Esophagus squamous epithelium (tissue), 5 donors: ENCODE results near the gene MOB2. TPM values are rescaled to one million over a fixed set of nuclear protein-coding genes. Genes with fewer than 3 reads are reported as not detected.
"Not testable (repeated sequence)": the region's sequence is repeated elsewhere in the genome, so short reads cannot be mapped to it uniquely, and the experiment has no call there.

Experiments used
- DNase-seq: peaks from one replicate; lab custom pipeline; 2025; lab: John Stamatoyannopoulos, UW
- H3K27ac ChIP-seq, 4 donors: fragments of 200-600 bp; sonication (generic); one replicate each; pipeline ENCODE4 v1.5.1; 2016 to 2019; ENCODE audit warnings: mild to moderate bottlenecking in 1 of 4
- H3K27me3 ChIP-seq, 4 donors: fragments of 200-600 bp; sonication (generic); 1 replicate in 3 of 4; 2 replicates in 1 of 4; pipeline versions ENCODE4 v1.5.1 to v1.6.0; 2017 to 2021; ENCODE audit warnings: antibody characterized with exemption in 1 of 4
- H3K36me3 ChIP-seq, 3 donors: fragments of 200-600 bp; sonication (generic); one replicate each; pipeline ENCODE4 v1.5.1; 2016 to 2019
- H3K4me1 ChIP-seq, 3 donors: fragments of 200-600 bp; sonication (generic); one replicate each; pipeline ENCODE4 v1.5.1; 2017 to 2019
- H3K4me3 ChIP-seq, 4 donors: fragments of 200-600 bp; sonication (generic); 1 replicate in 3 of 4; 2 replicates in 1 of 4; pipeline ENCODE4 v1.5.1; 2016 to 2019; ENCODE audit warnings: mild to moderate bottlenecking in 2 of 4, moderate library complexity in 1 of 4
- H3K9me3 ChIP-seq, 3 donors: fragments of 200-600 bp; sonication (generic); one replicate each; pipeline ENCODE4 v1.5.1; 2016 to 2019
- POLR2A ChIP-seq, 4 donors: fragments of 450-650 bp; IDR thresholded peaks; one replicate each; pipeline ENCODE4 v1.6.1; 2017; ENCODE audit warnings: antibody characterized with exemption in 4 of 4, mild to moderate bottlenecking in 4 of 4, moderate library complexity in 3 of 4
- WGBS, 2 donors: methylation state at CpG; one replicate each; pipeline ENCODE4 v1.1.5; 2018; 5-methylcytosine and 5-hydroxymethylcytosine counted together
- intact Hi-C: fragments of 100-400 bp; cut with DNase I; formaldehyde crosslinking; loops from one replicate; pipeline ENCODE4 v1.15.0; 2022
- total RNA-seq, 4 donors: library from RNA; depleted of rRNA; stranded (reverse); fragments of >200 nt; gene quantifications; one replicate each; pipeline ENCODE4 v1.1.0, GENCODE V29; 2016
- TF ChIP-seq, protein P1 (sequence below), 6 experiments: fragments of 450-650 bp in 4 of 6; fragments of 200-600 bp in 2 of 6; sonication (generic) in 2 of 6; IDR thresholded peaks; one replicate each; pipeline ENCODE4 v1.5.1; 2016 to 2019; ENCODE audit warnings: antibody characterized with exemption in 6 of 6, mild to moderate bottlenecking in 4 of 6, moderate library complexity in 4 of 6
- donor health status: DM: yes; HTN: yes; CAD: no.

Gene MOB2
- total RNA-seq, 4 donors from 2014 or later = 21.5 to 45.0 (median 30.1) TPM

DNA sequence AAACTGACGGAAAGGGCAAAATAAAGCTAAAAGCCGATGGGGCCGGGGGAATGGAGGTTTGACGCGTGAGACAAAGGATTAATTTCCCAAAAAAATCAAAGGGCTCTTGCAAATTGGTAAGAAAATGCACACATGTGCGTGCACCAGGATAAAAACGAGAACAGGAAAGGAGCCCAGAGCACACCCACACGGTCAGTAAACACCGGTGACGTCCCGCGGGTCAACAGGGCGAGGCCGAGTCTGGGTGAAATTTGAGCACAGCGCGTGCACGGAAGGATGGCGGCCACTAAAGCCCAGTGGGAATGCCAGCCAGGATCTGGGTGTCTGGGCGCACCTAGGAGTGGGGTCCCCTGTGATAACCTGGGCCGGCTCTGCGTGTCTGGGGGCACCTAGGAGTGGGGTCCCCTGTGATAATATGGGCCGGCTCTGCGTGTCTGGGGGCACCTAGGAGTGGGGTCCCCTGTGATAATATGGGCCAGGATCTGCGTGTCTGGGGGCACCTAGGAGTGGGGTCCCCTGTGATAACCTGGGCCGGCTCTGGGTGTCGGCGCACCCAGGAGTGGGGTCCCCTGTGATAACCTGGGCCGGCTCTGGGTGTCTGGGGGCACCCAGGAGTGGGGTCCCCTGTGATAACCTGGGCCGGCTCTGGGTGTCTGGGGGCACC, 52.5 kb downstream of the MOB2 start:
- no peak for DNase-seq
- H3K36me3 ChIP-seq = no peaks in the 10 kb centered on the region
- H3K4me1 ChIP-seq = peaks cover 0 to 13% (median 0%) of the 10 kb centered on the region in 3 donors
- H3K27ac ChIP-seq = no peak overlapping the region
- H3K4me3 ChIP-seq = no peak overlapping the region
- intact Hi-C loops = no loop called here
- H3K9me3 ChIP-seq = no peaks in the 10 kb centered on the region
- 52 to 66% methylated on average over 17 to 21 of the region's 29 CpGs for WGBS, 2 donors
- peaks cover 0 to 59% (median 0%) of the 10 kb centered on the region in 4 donors for H3K27me3 ChIP-seq
- TF ChIP-seq, protein P1, sequence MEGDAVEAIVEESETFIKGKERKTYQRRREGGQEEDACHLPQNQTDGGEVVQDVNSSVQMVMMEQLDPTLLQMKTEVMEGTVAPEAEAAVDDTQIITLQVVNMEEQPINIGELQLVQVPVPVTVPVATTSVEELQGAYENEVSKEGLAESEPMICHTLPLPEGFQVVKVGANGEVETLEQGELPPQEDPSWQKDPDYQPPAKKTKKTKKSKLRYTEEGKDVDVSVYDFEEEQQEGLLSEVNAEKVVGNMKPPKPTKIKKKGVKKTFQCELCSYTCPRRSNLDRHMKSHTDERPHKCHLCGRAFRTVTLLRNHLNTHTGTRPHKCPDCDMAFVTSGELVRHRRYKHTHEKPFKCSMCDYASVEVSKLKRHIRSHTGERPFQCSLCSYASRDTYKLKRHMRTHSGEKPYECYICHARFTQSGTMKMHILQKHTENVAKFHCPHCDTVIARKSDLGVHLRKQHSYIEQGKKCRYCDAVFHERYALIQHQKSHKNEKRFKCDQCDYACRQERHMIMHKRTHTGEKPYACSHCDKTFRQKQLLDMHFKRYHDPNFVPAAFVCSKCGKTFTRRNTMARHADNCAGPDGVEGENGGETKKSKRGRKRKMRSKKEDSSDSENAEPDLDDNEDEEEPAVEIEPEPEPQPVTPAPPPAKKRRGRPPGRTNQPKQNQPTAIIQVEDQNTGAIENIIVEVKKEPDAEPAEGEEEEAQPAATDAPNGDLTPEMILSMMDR (IDR thresholded peaks at IDR 0.05) = no peak
- TF ChIP-seq POLR2A (IDR thresholded peaks at IDR 0.05) = no peak

GRCh38 chr11:1433568-1433967, 53.0 kb downstream of the MOB2 start:
- TF ChIP-seq POLR2A (IDR thresholded peaks at IDR 0.05) = no peak
- TF ChIP-seq, protein P1 (IDR thresholded peaks at IDR 0.05) = no peak
- intact Hi-C loops = no loop called here
- Histone ChIP-seq H3K4me3 (no peak overlapping the region), H3K36me3 (no peaks in the 10 kb centered on the region), H3K27ac (no peak overlapping the region), H3K9me3 (no peaks in the 10 kb centered on the region), H3K27me3 (peaks cover 0 to 53% (median 0%) of the 10 kb centered on the region in 4 donors), H3K4me1 (peaks cover 0 to 13% (median 0%) of the 10 kb centered on the region in 3 donors)
- DNase-seq = no peak
- WGBS, 2 donors = 53% methylated on average over 3 of the region's 15 CpGs; no CpG with 5 or more reads in 1 of the 2 donors

DNA sequence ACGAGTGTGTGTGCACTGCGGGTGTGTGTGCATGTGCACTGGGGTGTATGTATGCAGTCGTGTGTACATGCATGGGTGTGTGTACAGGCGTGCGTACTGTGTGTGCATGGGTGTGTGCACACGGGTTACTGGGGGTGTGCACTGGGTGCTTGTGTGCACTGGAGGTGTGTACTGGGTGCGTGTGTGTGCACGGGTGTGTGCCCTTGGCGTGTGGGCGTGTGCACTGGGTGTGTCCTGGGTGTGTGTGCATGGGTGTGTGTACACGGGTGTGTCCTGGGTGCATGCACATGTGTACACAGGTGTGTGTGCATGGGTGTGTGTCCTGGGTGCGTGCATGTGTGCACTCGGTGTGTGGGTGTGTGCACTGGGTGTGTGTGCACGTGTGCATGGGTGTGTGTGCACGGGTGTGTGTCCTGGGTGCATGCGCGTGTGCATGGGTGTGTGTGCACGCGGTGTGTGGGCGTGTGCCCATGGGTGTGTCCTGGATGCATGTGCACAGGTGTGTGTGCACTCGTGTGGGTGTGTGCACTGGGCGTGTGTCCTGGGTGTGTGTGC, 57.7 kb downstream of the MOB2 start:
- DNase-seq = no peak
- Histone ChIP-seq H3K9me3 (no peaks in the 10 kb centered on the region), H3K27me3 (peaks cover 0 to 47% (median 2%) of the 10 kb centered on the region in 4 donors), H3K4me3 (no peak overlapping the region), H3K27ac (no peak overlapping the region), H3K36me3 (no peaks in the 10 kb centered on the region), H3K4me1 (no peaks in the 10 kb centered on the region)
- 88 to 92% methylated on average over 7 to 20 of the region's 22 CpGs for WGBS, 2 donors
- no peak for TF ChIP-seq POLR2A (IDR thresholded peaks at IDR 0.05)
- intact Hi-C loops = no loop called here

GRCh38 chr11:1425439-1425838, 61.1 kb downstream of the MOB2 start:
- intact Hi-C loops = no loop called here
- no peaks in the 10 kb centered on the region for H3K36me3 ChIP-seq
- peaks cover 0 to 51% (median 2%) of the 10 kb centered on the region in 4 donors for H3K27me3 ChIP-seq
- DNase-seq = no peak
- H3K4me3 ChIP-seq = no peak overlapping the region
- H3K27ac ChIP-seq = no peak overlapping the region
- H3K9me3 ChIP-seq = no peaks in the 10 kb centered on the region
- no peak for TF ChIP-seq POLR2A (IDR thresholded peaks at IDR 0.05)
- TF ChIP-seq, protein P1 (IDR thresholded peaks at IDR 0.05) = no peak
- no peaks in the 10 kb centered on the region for H3K4me1 ChIP-seq
- WGBS, 2 donors = 33 to 64% methylated on average over 6 to 7 of the region's 17 CpGs

- H3K36me3 ChIP-seq = no peaks in the 10 kb centered on the region
- H3K4me1 ChIP-seq = no peaks in the 10 kb centered on the region
- peaks cover 0 to 51% (median 2%) of the 10 kb centered on the region in 4 donors for H3K27me3 ChIP-seq
- no peak for DNase-seq
- peaks cover 0 to 3% (median 3%) of the 10 kb centered on the region in 3 donors for H3K9me3 ChIP-seq
- no peak for TF ChIP-seq POLR2A (IDR thresholded peaks at IDR 0.05)
- TF ChIP-seq, protein P1 (IDR thresholded peaks at IDR 0.05) = no peak
- H3K27ac ChIP-seq = no peak overlapping the region
- intact Hi-C loops = no loop called here
- no peak overlapping the region for H3K4me3 ChIP-seq
- no CpG with 5 or more reads among the region's 22 CpGs for WGBS, 2 donors
Measured at GRCh38 chr11:1425006-1425405, 61.6 kb downstream of the MOB2 start.

GRCh38 chr11:1423406-1423805, 63.2 kb downstream of the MOB2 start:
- H3K27me3 ChIP-seq = peaks cover 0 to 51% (median 2%) of the 10 kb centered on the region in 4 donors
- H3K4me3 ChIP-seq, intact Hi-C loops, H3K36me3 ChIP-seq, DNase-seq, H3K27ac ChIP-seq, H3K4me1 ChIP-seq: not testable (repeated sequence)
- H3K9me3 ChIP-seq = peaks cover 0 to 19% (median 19%) of the 10 kb centered on the region in 3 donors
- 80% methylated on average over 3 of the region's 22 CpGs; no CpG with 5 or more reads in 1 of the 2 donors for WGBS, 2 donors
